SH-SY5Y (cell line): ENCODE data around the gene LYSMD1.

Experiments used
- GATA2 ChIP-seq: IDR thresholded peaks from 2 replicates; pipeline ENCODE4 v1.6.1; 2011; ENCODE audit warnings: mild to moderate bottlenecking, low read depth, low read length
- GATA3 ChIP-seq: IDR thresholded peaks from 2 replicates; pipeline ENCODE4 v1.6.1; 2011; ENCODE audit warnings: low read depth, mild to moderate bottlenecking, low read length, moderate library complexity

DNA sequence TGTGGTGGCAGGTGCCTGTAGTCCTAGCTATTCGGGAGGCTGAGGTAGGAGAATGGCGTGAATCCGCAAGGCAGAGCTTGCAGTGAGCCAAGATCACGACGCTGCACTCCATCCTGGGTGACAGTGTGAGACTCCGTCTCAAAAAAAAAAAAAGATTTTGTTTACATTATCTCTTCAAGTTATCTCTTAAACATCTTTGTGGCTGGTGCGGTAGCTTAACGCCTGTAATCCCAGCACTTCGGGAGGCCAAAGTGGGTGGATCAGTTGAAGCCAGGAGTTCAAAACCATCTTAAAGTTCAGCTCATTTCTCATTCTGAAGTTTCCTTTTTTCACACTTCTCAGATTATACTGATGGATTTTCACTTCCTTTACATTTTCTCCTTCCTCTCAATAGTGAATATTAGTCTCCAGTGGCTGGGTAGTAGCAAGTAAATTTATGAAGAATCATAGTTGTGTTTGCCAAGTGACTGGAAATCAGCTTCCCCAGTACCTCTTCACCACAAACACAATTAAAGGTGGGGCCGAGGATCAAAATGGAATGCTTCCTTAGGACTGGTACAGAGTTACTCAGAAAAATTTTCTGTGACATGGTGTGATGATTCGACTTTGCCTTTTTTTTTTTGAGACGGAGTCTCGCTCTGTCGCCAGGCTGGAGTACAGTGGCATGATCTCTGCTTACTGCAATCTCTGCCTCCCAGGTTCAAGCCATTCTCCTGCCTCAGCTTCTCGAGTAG lies 46.4 kb upstream of the LYSMD1 start:
- no peak for TF ChIP-seq GATA2
- no peak for TF ChIP-seq GATA3
